Posterior vena cava (tissue), 2 donors: ENCODE data around the gene LEMD2. TPM values are rescaled to one million over a fixed set of nuclear protein-coding genes. Genes with fewer than 3 reads are reported as not detected.

Source experiments
- DNase-seq: peaks from one replicate; pipeline ENCODE4 v3.0.0-alpha.2; 2020; ENCODE audit warnings: low spot score
- intact Hi-C, 2 donors: fragments of 100-400 bp; cut with DNase I; formaldehyde crosslinking; loops; one replicate each; pipeline versions ENCODE4 v1.14.1 to v1.14.2; 2022 to 2023
- total RNA-seq, 2 donors: library from RNA; stranded (reverse); fragmentation: NEBNext Ultra II Directional; extraction: Animal tissue kit (Norgen Biotek cat#: 25700); gene quantifications; one replicate each; pipeline ENCODE4 v1.2.1, GENCODE V29; 2021
- donor health status: DM: yes; HTN: yes; CAD: no.
- donor health status: DM: yes; HTN: yes; CAD: no.

LEMD2 gene
- total RNA-seq, 2 donors from 2014 or later, result 38.0 to 41.4 TPM

DNA sequence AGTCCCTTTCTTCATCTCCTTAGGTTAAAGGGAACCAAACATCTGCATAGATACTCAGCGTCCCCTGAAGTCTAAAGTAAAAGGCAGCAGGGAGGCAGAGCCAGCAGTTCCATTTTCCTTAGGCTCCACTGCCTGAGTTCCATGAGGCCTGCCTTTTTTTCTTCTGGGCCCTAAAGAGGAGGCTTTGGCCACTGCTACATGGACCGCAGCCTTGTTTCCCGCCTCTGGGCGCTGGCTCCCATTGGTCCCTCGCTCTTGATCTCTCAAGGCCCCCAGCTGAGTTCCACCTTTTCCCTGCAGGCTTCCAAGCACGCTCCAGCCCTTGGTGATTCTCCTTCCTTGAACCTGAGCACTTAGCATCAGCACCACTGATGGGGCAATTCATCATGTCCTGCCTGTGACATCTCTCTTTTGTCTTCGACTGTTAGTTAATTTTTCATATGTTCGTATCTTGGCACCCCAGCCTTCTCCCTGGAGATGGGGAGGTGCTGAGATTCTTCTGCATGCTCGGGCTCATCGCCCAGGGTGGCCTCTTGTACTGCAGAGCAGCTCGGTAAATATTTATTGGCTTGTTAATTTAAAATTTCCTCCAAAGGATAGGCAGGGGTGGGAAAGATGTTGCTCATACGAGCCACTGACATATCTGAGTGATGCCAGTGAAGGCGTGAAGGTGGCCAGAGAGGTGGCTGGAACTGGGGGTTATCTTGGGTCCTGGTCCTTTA, 11.5 kb upstream of the LEMD2 start:
- intact Hi-C loops, result loop anchor here in 1 of 2 donors (10.0 kb wide), 1 partner anchor 164 kb away; no protein-coding TSS in a partner anchor
- no peak for DNase-seq

DNA sequence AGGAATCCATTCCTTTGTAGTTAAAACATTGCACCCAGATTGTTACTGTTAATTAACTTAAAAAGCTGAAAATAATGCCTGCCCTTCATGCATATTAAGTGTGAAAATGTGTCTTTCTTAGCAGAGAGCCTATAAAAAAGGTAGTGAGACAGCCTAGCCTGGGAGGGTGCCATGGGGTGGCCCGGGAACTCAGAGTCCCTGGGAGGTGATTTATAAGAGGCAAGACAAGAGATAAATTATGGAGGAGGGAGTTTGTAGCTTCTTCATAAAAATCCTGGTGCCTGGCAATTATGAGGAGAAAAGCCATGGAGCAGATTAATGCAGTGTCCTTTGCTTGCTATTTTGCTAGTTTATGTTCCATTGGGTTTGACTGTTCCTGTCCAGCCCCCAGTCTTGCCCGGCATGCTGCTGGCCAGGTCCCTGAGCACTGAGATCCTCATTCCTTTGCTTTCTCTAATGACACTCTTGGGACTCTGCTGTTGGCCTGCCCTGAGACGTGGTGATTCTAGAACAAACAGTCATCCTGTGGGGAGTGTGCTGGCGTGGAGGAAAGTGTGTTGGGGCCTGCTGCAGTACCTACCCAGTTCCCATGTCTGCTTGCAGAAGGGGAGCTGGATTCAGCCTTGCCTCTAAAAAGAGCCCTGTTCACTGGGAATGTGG, 10.7 kb upstream of the LEMD2 start:
- no peak for DNase-seq
- intact Hi-C loops, result loop anchor here in 1 of 2 donors (10.0 kb wide), 2 partner anchors 95 to 165 kb away; no protein-coding TSS in a partner anchor

DNA sequence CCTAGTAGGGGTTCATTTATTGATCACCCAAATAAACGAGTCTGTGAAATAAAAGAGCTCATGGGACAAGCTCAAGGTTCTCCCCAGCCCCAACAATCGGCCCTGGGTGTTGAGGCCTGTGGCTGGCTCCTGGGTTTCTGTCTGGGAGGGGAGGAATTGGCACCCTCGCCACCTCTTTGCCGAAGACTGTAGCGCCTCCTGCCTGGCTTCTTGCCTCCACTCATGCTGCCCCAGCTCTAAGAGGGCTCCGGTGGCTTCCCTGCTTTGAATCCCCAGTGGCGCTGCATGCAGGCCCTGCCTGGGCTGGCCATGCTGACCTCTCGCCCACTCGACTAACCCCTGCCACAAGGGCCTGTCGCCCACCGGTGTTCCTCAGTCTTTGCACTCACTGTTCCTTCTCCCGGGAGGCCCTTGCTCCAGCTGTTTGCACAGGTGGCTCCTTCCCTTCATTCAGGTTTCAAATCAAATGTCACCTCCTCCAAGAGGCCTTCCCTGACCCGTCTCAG, 9.5 kb upstream of the LEMD2 start:
- no peak for DNase-seq
- intact Hi-C loops, result loop anchor here in 1 of 2 donors (10.0 kb wide), 1 partner anchor 96 kb away; no protein-coding TSS in a partner anchor

DNA sequence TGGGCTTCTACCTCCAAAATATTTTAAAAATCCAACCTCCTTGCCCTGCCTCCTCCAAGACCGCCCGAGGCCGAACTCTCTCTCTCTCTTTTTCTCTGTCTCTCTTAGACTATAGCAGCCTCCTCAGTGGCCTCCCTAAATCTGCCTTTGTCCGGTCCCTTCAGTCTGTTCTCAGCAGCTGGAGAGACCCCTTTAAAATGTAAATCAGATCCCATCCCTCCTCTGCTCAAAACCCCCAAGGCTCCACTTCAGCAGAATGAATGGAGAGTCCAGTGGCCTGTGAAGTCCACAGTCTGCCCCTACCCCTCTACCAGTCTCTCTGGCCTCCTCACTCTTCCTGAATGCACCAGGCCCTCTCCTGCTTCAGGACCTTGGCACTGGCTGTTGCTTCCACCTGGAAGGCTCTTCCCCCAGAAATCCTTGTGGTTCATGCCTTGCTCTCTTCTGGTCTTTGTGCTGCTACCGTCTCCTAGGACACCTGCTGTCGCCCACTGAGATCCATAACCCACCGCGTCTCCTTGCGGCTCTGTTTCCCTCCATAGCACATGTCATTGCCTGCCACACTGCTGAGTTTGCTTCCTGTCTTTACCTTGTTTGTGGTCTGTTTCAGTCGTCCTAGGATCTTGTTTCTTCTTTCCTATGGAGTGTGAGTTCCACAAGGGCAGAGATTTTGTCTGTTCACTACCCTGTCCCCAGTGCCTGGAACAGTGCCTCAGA, 8.9 kb upstream of the LEMD2 start:
- intact Hi-C loops, result loop anchor here in 1 of 2 donors (10.0 kb wide), 1 partner anchor 97 kb away; no protein-coding TSS in a partner anchor
- no peak for DNase-seq

DNA sequence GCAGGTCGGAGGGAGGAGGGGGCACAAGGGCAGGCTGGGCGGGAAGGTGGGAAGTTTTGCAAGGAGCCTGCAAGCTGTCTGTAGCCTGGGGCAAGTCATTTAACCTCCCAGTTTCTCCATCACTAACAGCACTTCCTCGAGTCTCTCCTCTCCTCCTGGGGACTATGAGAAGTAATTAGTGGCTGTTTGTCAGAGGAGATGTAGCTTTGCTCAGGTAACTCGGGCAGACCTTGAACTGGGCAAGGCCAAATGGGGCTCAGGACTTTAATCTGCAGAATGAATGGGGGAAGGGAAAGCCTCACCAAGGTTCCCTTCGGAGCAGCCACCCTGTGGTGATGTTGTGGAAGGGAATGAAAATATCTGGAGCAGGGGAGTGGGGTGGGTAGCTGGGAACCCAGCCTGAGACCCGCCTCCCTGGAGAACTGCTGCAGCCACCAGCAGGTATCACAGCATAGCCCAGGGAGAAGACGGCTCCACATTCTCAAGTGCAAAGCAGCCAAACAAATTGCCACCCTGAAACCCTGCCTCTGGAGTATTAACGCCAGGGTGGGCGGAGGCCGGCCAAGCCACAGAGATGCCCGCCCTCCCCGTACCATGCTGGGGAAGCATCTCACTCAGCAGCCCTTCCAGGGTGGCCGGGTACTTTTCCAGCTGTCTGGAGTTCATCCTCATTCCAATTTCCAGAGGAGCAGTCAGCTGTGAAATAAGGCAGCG, 6.1 kb upstream of the LEMD2 start:
- DNase-seq, result no peak
- intact Hi-C loops, result loop anchor here in 1 of 2 donors (10.0 kb wide), 1 partner anchor 100 kb away; no protein-coding TSS in a partner anchor

DNA sequence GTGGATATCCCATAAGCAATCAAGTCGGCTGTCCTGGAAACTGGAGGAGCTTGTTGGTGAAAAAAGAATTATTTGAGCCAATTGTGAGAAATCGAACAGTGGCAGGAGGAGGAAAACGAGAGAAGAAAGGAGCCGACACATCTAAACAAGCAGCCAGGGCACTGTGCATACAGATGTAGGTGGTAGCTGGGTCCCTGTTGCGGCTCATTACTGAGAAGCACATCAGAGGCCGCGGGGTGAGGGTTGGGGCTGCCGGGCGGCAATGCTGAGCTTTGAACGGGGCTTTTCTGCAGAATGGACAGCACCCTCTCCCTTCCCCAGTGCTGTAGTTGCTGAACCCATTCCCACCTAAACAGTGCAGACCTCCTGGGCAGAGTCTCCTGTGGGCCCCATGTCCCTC, 4.1 kb upstream of the LEMD2 start:
- intact Hi-C loops, result loop anchor here in 1 of 2 donors (10.0 kb wide), 1 partner anchor 102 kb away; no protein-coding TSS in a partner anchor

DNA sequence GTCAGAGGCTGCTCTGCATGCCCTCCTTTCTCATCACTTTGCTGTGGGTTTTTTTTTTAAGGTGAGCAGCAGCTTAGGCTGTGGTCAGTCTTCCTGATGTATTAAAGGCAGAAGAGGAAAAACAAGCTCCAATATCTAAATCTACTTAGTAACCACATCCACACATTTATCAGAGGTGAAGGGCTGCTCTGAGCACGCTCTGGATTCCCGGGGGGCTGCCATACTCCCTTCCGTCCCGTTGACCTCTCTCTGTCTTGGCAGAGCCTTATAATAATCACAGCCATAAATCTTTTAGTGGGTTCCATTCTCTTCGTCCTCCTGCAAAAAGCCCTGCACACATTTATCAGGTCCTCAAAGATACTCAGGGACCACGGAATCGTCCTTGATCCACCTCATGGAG, 2.7 kb upstream of the LEMD2 start:
- intact Hi-C loops, result loop anchor here in 1 of 2 donors (10.0 kb wide), 1 partner anchor 103 kb away; no protein-coding TSS in a partner anchor
- no peak for DNase-seq

More for the DNA sequence above, 4.1 kb upstream of the LEMD2 start:
- no peak for DNase-seq

DNA sequence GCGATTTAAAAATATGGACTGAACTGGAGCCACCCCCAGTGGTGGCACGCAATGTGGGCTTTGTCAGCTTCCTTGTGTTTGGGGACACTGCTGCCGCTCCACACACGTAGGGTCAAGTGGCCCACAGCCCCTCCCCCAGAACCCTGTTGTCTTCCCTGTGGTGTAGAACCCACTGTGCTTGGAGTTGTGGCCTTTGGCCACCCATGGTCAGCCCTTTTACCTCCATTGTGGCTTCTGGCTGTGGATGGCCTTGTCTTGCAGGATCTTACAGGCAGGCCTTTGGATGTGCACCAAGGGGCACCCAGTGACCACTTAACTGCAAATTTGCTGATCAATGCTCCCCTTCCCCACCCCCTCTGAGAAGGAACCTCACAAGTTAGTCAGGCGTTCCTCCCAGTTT, 2.0 kb upstream of the LEMD2 start:
- DNase-seq, result no peak
- intact Hi-C loops, result loop anchor here in 1 of 2 donors (10.0 kb wide), 1 partner anchor 104 kb away; no protein-coding TSS in a partner anchor

DNA sequence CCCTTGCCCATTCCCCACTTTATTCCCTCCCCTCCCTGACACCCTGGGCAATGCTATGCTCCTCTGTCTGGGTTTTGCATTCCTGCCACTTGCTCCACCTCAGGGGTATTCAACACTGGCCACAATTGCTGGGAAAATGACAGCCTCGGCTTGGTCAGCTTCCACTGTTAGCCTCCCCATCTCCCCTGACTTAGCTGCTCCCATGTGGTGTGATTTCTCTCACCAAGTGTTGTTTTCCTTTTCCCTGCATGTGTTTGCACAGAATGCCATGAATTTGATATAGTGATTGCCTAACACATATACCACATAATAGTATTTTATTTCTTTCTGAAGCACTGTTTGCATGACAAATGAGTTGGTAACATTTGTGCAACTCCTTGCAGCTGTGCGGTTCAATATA, 1.4 kb upstream of the LEMD2 start:
- DNase-seq, result no peak
- intact Hi-C loops, result loop anchor here in 1 of 2 donors (10.0 kb wide), 1 partner anchor 104 kb away; no protein-coding TSS in a partner anchor

DNA sequence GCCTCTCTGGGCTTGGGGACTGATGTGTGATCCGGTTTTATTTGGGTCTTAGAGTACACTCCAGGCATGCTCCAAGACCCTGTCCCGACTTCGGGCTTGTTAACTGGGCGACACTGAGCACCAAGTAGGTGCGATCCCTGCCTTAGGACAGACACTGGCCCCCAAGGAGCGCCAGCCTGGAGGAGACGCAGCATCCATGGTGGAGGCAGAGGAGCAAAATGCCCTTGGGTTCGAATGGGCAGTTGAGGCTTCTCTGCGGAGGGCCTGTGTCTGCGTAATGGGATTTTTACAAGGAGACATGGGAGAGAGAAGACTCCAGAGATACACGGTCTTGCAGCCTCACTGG, 593 bp upstream of the LEMD2 start:
- intact Hi-C loops, result no loop called here
- no peak for DNase-seq

DNA sequence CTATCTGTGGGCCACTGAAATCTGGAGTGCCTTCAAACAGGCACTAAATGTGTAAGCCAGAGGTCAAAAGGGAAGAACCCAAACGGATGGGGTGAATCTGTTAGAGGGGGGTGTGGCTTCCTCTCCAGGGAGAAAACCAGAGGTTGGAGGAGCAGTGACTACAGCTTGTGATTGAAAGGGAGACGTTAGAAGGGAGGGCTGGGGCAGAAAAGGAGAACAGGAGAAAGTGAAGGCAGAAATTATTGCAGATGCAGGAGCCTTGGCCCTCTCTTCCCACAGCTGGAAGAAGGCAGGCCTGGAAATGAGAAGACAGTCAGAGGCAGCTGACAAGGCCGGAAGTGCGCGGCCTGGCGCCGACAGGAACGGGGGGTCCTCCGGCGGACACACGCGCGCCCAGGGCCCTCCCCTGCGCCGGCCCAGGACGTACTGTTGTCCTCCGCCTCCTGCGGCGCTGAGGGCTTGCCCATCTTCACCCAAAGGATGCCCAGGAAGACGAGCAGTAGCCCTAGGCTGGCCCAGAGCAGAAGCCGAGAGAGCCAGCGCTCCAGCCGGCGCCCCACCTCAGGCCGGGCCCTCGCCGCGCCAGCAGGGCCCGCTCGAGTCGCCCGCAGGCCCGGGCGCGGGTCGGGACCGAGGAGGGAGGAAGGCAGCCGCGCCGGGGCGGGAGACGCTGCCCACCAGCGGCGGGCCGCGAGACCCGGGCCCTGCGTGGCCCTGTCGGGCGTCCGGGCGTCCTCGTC, 806 bp downstream of the LEMD2 start:
- peak; percentile 96 for DNase-seq
- intact Hi-C loops, result no loop called here

DNA sequence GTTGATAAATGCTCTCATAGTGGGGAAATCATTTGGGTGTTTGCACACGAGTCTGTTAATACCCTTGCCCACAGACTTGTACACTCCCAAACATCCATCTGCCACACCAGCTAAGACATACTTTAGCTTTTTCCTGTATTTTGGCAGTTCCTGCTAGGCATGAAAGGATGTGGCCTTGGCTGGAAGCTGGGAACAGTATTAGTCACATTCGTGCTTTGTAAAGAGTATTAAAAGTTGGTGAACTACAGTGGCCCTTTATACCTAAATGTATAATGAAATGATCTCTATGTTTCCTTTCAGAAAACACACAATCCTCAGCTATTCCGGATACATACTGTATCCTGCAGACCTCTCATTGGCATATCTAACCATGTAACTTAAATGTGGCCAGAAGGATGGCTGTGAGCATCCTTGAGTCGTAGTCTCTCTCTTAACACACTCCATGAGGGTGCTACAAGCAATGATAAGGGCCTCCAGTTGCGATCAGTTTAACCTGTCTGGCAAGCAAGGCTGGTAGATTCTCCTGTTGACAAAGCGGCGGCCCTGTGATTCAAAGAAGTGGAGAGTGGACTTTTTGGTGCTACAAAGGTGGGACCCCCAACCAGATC, 1.5 kb downstream of the LEMD2 start:
- intact Hi-C loops, result no loop called here
- no peak for DNase-seq

DNA sequence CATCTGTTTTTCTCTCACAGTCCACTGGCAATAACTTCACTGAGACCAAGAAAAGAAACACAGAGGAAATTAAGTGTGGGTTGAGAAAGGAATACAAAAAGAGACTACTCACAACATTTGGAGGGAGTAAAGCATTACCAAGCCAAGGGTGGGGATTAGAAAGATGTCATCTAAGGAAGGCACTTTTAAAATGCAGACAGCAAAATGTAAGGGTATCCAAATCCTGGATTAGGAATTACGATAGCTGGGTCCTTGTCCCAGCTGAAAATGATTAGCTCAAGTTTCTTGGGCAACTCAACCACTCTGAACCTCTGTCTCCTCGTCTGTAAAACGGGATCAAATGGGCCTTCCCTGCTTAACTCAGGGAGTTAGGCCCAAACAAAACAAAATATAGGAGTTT, 2.2 kb downstream of the LEMD2 start:
- DNase-seq, result no peak
- intact Hi-C loops, result no loop called here

DNA sequence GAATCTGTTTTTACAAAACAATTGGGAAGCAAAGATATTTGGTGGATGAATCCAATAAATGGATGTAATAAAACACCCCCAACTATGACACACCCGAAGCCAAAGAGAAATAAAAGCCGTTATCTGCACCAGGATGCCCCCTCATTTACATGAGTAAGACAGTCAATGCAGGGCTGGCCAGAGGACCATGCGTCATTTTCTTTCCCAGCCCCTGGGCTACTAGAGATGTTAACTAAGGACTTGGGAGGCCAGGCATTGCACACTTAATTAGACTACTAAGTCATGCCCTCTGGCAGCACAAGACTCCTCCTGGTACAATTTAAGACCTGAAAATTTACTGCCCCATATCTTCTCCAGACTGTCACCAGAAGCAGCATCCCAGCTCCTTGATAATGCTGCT, 3.2 kb downstream of the LEMD2 start:
- no peak for DNase-seq
- intact Hi-C loops, result no loop called here

DNA sequence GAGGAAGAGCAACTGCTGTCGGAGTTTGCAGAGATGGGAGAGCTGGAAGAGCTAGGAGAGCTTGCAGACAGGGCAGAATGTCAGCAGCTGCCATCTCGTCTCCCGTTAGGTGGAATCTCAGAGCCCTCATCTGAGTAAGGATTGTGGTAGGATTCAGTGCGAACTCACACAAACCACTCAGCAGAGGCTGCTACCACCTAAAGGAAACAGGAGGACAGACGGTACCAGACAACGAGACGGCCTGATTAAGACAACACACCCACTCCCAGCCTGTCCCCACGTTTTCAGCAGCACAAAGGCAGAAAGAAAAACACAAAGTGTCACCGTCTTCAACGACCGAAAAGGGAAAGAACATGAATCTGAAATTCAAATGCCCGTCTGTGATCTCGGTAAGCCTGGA, 4.1 kb downstream of the LEMD2 start:
- intact Hi-C loops, result loop anchor here in 1 of 2 donors (5.0 kb wide), 1 partner anchor 1903 kb away; the partner anchor contains the start of gene FKBP5
- DNase-seq, result no peak

DNA sequence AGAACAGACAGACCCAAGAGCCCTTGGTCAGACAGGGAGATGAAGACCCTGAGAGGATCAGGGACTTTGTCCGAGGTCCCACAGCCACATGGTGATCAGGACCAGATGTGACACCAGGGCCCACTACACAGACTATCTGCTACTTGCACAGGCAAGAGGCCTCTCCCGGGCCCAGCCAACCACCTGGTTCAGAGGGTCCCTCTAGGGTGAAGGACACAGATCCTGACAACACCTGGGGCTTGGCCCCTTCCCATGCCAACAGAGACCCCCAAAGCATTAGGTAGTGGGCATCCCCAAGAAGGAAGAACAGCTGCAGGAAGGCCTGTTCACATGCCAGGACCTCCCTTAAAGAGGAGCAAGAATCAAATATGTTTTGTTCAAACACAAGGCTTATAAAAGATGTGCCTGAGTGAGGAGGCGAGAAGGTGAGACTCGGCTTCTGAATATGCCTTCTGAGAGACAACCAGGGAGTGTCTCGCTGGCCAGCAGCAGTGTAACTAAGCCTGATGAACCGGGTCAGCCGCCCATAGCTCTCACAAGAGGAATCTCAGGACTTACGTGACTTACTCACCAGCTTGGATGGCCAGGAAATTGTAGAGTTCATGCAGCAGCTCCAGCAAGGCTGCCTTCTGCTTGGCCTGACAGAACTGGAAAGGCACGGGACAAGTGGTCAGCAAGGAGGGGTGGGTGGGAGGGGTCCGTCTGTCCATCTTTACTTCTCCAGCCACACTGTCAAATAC, 5.0 kb downstream of the LEMD2 start:
- intact Hi-C loops, result loop anchor here in 1 of 2 donors (5.0 kb wide), 1 partner anchor 1903 kb away; the partner anchor contains the start of gene FKBP5
- DNase-seq, result no peak

DNA sequence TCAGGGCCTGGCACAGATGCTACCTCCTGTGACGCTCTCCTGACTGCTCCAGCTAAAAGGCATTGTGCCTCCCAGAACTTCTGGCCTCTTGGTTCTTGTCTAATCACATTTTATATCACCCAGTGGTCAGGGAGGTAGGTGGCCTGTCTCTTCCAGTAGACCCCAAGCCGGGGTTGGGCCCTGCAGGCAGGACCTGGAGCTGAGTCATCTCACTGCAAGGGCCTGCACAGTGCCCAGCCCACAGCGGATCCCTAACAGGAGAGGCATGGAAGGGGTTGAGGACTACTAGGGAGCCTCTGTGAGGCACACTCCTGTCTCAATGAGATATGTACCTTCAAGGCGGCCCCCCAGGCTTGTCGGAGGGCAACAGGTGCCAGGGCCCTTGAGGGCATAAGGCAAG, 6.4 kb downstream of the LEMD2 start:
- intact Hi-C loops, result loop anchor here in 1 of 2 donors (5.0 kb wide), 1 partner anchor 1905 kb away; the partner anchor contains the start of gene FKBP5
- DNase-seq, result no peak
